HFFc6 (cell line): ENCODE measurements around the gene XAB2. TPM values are rescaled to one million over a fixed set of nuclear protein-coding genes. Genes with fewer than 3 reads are reported as not detected.

Experiments
- DNase-seq: peaks from one replicate; pipeline ENCODE4 v3.0.0-alpha.2; 2018
- H3K27ac Mint-ChIP-seq: 2 replicates; pipeline ENCODE4 v1.8.0; 2020; ENCODE audit warnings: mild to moderate bottlenecking, mixed read lengths
- H3K27me3 Mint-ChIP-seq: 2 replicates; pipeline ENCODE4 v1.8.0; 2021; ENCODE audit warnings: mild to moderate bottlenecking, moderate library complexity, mixed read lengths; ENCODE audit not compliant: insufficient read depth
- H3K36me3 Mint-ChIP-seq: 2 replicates; pipeline ENCODE4 v1.8.0; 2021; ENCODE audit warnings: low read depth, mixed read lengths
- H3K4me1 Mint-ChIP-seq: 2 replicates; pipeline ENCODE4 v1.8.0; 2020; ENCODE audit warnings: low read depth, mixed read lengths
- H3K4me3 Mint-ChIP-seq: 2 replicates; pipeline ENCODE4 v1.8.0; 2020; ENCODE audit warnings: mild to moderate bottlenecking, moderate library complexity, mixed read lengths
- H3K9me3 Mint-ChIP-seq: 2 replicates; pipeline ENCODE4 v1.8.0; 2020; ENCODE audit warnings: mild to moderate bottlenecking, mixed read lengths
- long read RNA-seq: library from polyadenylated mRNA; unstranded; transcript quantifications from one replicate; pipeline ENCODE4 v2.0.0, GENCODE V29; 2019
- total RNA-seq, 6 experiments: library from RNA; stranded (reverse); fragmentation: NEBNext Ultra II Directional; extraction: Animal tissue kit (Norgen Biotek cat#: 25700); gene quantifications; 2 replicates in 1 of 6; 3 replicates in 5 of 6; pipeline ENCODE4 v1.2.3, GENCODE V29; 2021
- TF ChIP-seq, protein P1 (sequence below): fragments of 200-600 bp; sonication (generic); IDR thresholded peaks from 2 replicates; pipeline ENCODE4 v1.5.0; 2021; ENCODE audit warnings: antibody characterized with exemption, mild to moderate bottlenecking

XAB2 gene
- total RNA-seq, result 10 to 100 TPM; 35.1 to 39.8 (median 36.3) TPM
- long read RNA-seq, partial matches to known transcripts, result 2 of 5 reads
- long read RNA-seq, other reads (novel, unspliced or antisense), result 0 of 5 reads

DNA sequence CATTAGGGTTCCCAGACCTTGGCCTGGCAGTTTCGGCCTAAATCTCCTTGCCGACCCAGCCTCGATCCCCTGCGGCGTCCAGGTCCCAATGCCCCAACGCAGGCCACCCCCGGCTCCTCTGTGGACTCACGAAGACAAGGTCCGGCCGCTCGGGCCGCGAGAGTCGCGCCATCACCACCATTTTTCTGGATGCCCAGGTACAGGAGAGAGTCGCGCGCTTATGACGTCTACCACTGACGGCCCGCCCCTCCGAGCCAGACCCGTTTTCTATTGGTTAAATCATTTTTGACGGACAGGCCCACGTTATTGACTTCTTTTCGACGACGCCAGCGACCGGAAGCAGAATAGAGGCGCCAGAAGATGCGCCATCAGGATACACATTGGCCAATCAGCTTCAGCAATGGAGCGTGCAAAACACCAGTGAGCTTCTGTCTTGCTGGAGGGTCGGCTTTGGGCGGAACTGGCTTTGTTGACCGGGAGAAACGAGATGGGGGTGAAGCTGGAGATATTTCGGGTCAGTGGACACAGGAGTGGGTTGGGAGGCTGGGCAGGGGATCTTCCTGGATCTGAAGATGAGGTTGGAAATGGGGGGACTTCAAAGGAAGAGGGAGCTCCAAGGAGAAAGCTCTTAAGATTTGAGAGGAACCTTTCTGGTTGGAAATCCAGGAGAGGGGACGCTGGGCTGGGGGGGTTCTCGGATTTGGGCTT is at the start of gene XAB2, which contains the start of gene PET100:
Gene XAB2, minus strand, starts transcription at position 199 of the 708 bp plus-strand sequence. Its CDS starts 18 bp downstream, at position 181.
Gene PET100, plus strand, starts transcription at position 447 of the 708 bp plus-strand sequence. Its CDS starts 41 bp downstream, at position 488.
- DNase-seq, result peak; percentile 99
- H3K9me3 Mint-ChIP-seq, result no peaks in the 10 kb centered on the region
- H3K4me1 Mint-ChIP-seq, result peaks cover 26% of the 10 kb centered on the region
- H3K36me3 Mint-ChIP-seq, result peaks cover 11% of the 10 kb centered on the region
- no peaks in the 10 kb centered on the region; the same call in none of the 2 replicates for H3K27me3 Mint-ChIP-seq
- H3K4me3 Mint-ChIP-seq, result peak within 1 kb of the TSS; percentile 95
- peak within 1 kb of the TSS; percentile 94 for H3K27ac Mint-ChIP-seq
- TF ChIP-seq, protein P1, sequence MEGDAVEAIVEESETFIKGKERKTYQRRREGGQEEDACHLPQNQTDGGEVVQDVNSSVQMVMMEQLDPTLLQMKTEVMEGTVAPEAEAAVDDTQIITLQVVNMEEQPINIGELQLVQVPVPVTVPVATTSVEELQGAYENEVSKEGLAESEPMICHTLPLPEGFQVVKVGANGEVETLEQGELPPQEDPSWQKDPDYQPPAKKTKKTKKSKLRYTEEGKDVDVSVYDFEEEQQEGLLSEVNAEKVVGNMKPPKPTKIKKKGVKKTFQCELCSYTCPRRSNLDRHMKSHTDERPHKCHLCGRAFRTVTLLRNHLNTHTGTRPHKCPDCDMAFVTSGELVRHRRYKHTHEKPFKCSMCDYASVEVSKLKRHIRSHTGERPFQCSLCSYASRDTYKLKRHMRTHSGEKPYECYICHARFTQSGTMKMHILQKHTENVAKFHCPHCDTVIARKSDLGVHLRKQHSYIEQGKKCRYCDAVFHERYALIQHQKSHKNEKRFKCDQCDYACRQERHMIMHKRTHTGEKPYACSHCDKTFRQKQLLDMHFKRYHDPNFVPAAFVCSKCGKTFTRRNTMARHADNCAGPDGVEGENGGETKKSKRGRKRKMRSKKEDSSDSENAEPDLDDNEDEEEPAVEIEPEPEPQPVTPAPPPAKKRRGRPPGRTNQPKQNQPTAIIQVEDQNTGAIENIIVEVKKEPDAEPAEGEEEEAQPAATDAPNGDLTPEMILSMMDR, result no peak

DNA sequence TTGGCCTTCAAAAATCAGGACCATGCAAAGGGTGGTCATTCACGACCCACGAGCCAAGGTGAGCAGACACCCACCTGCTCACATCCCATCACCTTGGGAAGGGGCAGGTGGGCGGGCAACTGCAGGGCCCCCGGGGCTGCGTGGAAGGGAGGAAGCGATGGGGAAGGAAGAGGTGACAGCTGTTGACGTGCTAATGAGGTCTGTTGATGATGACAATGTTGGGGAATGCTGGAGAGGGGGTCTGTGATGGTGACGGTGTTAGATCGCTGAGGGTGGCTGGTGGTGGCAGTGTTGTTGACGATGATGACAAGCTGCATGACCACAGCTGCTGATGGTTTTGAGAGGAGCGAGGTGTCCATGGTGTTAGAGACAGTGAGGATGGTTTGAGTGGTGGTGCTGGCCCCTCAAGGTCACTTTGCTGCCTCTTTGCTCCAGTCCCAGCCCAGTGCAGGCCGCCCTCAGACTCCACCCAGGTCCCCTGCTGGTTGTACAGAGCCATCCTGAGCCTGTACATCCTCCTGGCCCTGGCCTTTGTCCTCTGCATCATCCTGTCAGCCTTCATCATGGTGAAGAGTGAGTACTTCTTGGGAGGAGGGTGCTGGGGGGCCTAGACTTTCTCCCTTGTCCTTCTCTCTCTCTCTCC is 48.4 kb upstream of the XAB2 start:
- no peak overlapping the region for H3K4me3 Mint-ChIP-seq
- DNase-seq, result no peak
- TF ChIP-seq, protein P1, result no peak
- peaks cover 10% of the 10 kb centered on the region for H3K9me3 Mint-ChIP-seq
- H3K27me3 Mint-ChIP-seq, result peaks cover 15% of the 10 kb centered on the region
- peaks cover 11% of the 10 kb centered on the region for H3K36me3 Mint-ChIP-seq
- peaks cover 14% of the 10 kb centered on the region for H3K4me1 Mint-ChIP-seq
- no peak overlapping the region for H3K27ac Mint-ChIP-seq

DNA sequence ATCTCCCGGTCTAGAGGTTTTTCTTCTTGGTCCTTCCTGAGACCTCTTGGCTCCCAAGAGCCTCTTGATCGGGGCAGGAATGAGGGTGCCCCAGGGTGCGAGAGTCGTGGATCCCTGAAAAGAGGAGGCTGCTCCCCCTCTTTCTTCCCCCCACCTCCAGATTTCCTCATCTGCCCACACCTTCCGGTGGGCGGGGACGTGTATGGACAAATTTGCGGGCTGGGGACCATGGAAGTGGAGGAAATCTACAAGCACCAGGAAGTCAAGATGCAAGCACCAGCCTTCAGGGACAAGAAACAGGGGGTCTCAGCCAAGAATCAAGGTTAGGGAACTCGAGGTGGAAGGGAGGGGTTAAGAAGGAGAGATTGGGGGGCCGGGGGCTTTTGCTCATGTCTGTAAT is 47.5 kb upstream of the XAB2 start, which contains the start of gene MCEMP1:
Gene MCEMP1, plus strand, starts transcription at position 237 of the 400 bp plus-strand sequence. Its CDS starts 31 bp downstream, at position 268.
- Mint-ChIP-seq H3K9me3 (peaks cover 10% of the 10 kb centered on the region), H3K4me1 (peaks cover 14% of the 10 kb centered on the region), H3K36me3 (peaks cover 7% of the 10 kb centered on the region), H3K4me3 (no peak within 1 kb of the TSS), H3K27ac (no peak within 1 kb of the TSS), H3K27me3 (peaks cover 13% of the 10 kb centered on the region)
- no peak for DNase-seq
- TF ChIP-seq, protein P1, result no peak

DNA sequence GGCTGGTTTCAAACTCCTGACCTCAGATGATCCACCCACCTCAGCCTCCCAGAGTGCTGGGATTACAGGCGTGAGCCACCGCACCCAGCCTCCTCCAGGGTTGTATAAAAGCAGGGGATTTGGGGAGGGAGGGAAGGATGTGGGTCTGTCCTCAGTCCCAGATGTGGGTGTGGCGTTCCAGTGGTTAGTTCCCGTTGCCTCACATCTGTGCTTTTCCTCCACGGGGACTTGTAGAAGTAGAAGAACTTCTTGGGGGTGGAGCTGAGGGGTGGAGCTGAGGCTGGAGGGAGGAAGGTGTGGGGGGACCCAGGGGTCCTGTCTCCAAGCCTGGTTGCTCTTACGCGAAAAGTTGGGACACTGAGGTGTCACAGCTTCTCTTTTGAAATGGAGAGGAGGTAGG is 47.0 kb upstream of the XAB2 start:
- Mint-ChIP-seq H3K4me3 (no peak overlapping the region), H3K27me3 (peaks cover 13% of the 10 kb centered on the region), H3K4me1 (peaks cover 14% of the 10 kb centered on the region), H3K36me3 (peaks cover 7% of the 10 kb centered on the region), H3K9me3 (peaks cover 10% of the 10 kb centered on the region), H3K27ac (no peak overlapping the region)
- TF ChIP-seq, protein P1, result no peak
- DNase-seq, result no peak

DNA sequence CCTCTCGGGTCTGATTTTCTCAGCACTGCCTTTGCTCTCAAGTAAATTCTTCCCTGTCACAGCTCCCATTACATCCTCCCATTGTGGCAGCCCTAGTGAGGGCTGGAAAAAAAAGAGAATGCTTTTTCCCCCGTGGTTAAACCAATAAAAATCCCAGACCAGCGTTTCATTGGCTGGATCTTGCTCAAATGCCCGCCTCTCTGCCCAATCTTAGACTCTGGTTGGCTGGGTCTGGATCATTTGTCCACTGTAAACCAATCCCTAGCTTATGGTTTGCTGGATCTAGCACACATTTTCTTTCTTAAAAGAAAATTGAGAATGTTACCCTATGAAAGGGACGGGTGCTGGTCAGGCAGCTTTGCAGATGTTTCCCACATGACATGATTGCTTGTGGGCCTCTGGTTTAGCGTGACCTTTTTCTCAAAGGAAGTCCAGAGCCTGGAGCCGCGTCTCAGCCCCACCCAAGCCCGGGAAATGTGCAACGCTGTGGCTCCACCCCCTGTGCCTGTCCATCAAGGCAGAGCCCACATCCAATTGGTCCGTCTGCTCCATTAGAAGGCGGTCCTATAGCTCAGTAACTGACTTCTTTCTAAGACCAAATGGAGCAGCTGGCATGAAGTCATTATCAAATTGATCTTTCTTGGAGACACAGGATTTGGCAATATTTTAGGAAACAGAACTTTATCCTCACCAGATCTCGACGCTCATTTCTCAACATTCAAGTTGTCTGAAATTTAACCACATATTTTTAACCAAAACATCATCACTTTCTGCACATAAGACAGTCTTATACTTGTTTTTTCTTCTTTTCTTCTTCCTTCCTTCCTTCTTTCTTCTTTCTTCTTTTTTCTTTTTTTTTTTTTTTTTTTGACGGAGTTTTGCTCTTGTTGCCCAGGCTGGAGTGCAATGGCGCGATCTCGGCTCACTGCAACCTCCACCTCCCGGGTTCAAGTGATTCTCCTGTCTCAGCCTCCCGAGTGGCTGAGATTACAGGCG is 45.0 kb upstream of the XAB2 start:
- peaks cover 22% of the 10 kb centered on the region for H3K27me3 Mint-ChIP-seq
- H3K27ac Mint-ChIP-seq, result no peak overlapping the region
- peak; percentile 41 for DNase-seq
- TF ChIP-seq, protein P1, result no peak
- H3K4me1 Mint-ChIP-seq, result peaks cover 10% of the 10 kb centered on the region
- no peak overlapping the region; the same call in 1 of the 2 replicates for H3K4me3 Mint-ChIP-seq
- peaks cover 7% of the 10 kb centered on the region for H3K36me3 Mint-ChIP-seq
- H3K9me3 Mint-ChIP-seq, result peaks cover 10% of the 10 kb centered on the region
